ENCODE measurements around the gene C2CD4C. TPM values are rescaled to one million over a fixed set of nuclear protein-coding genes. Genes with fewer than 3 reads are reported as not detected.

Gene C2CD4C
- total and polyA plus RNA-seq, 2 donors from 2014 or later = 0.99 to 1.9 TPM

Other genes starting within 250 kb of the C2CD4C start
- gene PLPP2, start 117.7 kb downstream of the C2CD4C start, total RNA-seq = 28.7 TPM
- gene PLPP2, start 117.7 kb downstream of the C2CD4C start, polyA plus RNA-seq (ENCODE audit: insufficient read depth, low read depth, low replicate concordance) = 5.8 TPM
- gene MIER2, start 64.4 kb downstream of the C2CD4C start, total RNA-seq = 23.4 TPM
- gene MIER2, start 64.4 kb downstream of the C2CD4C start, polyA plus RNA-seq (ENCODE audit: insufficient read depth, low read depth, low replicate concordance) = 18.4 TPM
- 24.4 TPM for gene SHC2, start 51.9 kb upstream of the C2CD4C start, total RNA-seq
- gene SHC2, start 51.9 kb upstream of the C2CD4C start, polyA plus RNA-seq (ENCODE audit: insufficient read depth, low read depth, low replicate concordance) = 10.7 TPM
- 0.50 TPM for gene MADCAM1, start 87.3 kb upstream of the C2CD4C start, total RNA-seq
- 0.77 TPM for gene MADCAM1, start 87.3 kb upstream of the C2CD4C start, polyA plus RNA-seq (ENCODE audit: insufficient read depth, low read depth, low replicate concordance)
- 23.1 TPM for gene TPGS1, start 98.3 kb upstream of the C2CD4C start, total RNA-seq
- gene TPGS1, start 98.3 kb upstream of the C2CD4C start, polyA plus RNA-seq (ENCODE audit: insufficient read depth, low read depth, low replicate concordance) = 17.9 TPM
- gene CDC34, start 122.6 kb upstream of the C2CD4C start, total RNA-seq = 33.8 TPM
- 72.3 TPM for gene CDC34, start 122.6 kb upstream of the C2CD4C start, polyA plus RNA-seq (ENCODE audit: insufficient read depth, low read depth, low replicate concordance)
- gene GZMM, start 134.9 kb upstream of the C2CD4C start, total RNA-seq = 2.8 TPM
- gene GZMM, start 134.9 kb upstream of the C2CD4C start, polyA plus RNA-seq (ENCODE audit: insufficient read depth, low read depth, low replicate concordance) = not detected
- 554 TPM for gene BSG, start 163.4 kb upstream of the C2CD4C start, total RNA-seq
- gene BSG, start 163.4 kb upstream of the C2CD4C start, polyA plus RNA-seq (ENCODE audit: insufficient read depth, low read depth, low replicate concordance) = 984 TPM
- gene HCN2, start 180.7 kb upstream of the C2CD4C start, total RNA-seq = 0.31 TPM
- 1.3 TPM for gene HCN2, start 180.7 kb upstream of the C2CD4C start, polyA plus RNA-seq (ENCODE audit: insufficient read depth, low read depth, low replicate concordance)
- 49.8 TPM for gene POLRMT, start 224.4 kb upstream of the C2CD4C start, total RNA-seq
- 117 TPM for gene POLRMT, start 224.4 kb upstream of the C2CD4C start, polyA plus RNA-seq (ENCODE audit: insufficient read depth, low read depth, low replicate concordance)
- gene FGF22, start 230.7 kb upstream of the C2CD4C start, total RNA-seq = 0.19 TPM
- 0.71 TPM for gene FGF22, start 230.7 kb upstream of the C2CD4C start, polyA plus RNA-seq (ENCODE audit: insufficient read depth, low read depth, low replicate concordance)

All from kidney (tissue), 2 donors.